ENCODE measurements around the gene GPANK1. TPM values are rescaled to one million over a fixed set of nuclear protein-coding genes. Genes with fewer than 3 reads are reported as not detected.

The GPANK1 gene
- total RNA-seq = 16.5 TPM

GRCh38 chr6:31664790-31665500 is at the start of gene GPANK1:
GPANK1 (minus strand) TSS chr6:31664997; CDS start chr6:31664478, 519 bp downstream.

DNA sequence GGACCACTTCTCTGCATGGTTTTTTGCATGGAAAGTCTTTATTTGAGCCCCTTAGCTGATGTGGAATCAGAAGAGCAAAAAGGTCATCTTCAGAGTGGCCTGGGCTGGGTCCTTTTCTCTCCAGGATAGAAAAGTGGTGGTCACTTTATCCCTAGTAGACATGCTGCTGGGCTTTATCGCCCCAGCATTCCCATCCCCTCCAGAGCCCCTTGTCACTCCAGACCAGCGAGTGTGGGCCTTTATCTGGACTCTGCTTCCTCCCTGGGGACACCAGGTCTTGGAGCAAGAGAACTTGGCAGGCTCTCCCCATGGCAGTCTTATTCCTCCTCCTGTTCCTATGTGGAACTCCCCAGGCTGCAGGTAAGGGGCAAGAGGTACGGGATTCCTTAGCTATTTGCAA is 41.8 kb upstream of the GPANK1 start, which contains the start of gene LY6G6F:
Gene LY6G6F (plus strand): TSS at position 268 of the 400 bp plus-strand sequence. CDS start 41 bp downstream, at position 309.

DNA sequence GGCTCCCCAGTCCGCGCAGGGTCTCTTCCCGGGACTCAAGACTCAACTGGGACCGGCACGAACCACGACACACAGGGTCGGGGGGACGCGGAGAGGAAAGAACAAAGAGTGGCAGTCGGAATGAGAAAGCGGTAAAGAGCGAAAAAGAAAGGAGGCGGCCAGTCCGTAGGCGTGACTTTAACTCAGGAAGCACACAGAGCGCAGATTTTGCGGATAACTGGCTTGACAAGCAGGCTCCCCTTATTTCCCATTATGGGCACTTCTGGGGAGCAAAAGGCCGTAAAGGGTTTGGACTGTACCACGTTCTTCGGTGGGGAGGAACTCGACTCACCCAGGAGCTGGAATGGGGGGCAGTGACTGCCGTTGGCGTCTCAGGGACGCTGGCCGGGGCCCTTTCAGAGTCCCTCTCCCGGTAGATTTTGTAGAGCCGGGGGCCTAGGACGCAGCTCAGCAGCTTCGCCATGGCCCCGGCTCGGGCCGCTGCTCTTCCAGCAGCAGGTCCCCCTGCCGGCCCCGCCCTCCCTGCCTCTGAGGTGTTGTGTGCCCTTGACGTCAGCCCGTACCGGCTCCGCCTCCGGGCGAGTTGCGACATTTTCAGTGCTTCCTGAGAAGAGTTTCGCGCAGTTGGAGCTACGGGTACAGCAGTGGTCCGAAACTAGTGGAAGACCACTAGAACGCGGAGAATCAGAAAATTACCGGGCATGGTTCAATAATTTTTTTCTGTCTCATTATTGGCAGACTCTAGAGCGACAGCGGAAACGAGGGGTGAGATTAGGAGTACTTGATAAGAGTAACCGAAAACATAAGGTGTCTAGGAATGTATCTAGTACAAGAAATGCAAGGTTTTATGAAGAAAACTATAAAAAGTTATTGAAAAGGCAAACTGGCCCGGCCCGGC is 38.3 kb upstream of the GPANK1 start, which contains the start of gene ABHD16A:
Gene ABHD16A (minus strand): TSS at position 506 of the 898 bp plus-strand sequence. CDS start 43 bp downstream, at position 463.

GRCh38 chr6:31680226-31681134 is 15.7 kb upstream of the GPANK1 start, which contains the start of gene LY6G5C:
LY6G5C (minus strand) TSS chr6:31681067; CDS start chr6:31680373, 694 bp downstream.

DNA sequence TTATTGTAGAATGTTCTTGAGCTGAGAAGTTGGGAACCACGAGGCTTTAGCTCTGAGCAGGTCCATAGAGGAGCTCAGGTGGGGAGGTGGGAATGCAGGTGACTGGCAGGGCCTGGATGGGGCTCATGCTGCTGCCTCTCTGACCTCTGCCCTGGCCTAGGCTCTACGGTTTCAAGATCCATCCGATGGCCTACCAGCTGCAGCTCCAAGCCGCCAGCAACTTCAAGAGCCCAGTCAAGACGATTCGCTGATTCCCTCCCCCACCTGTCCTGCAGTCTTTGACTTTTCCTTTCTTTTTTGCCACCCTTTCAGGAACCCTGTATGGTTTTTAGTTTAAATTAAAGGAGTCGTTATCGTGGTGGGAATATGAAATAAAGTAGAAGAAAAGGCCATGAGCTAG is 4.9 kb upstream of the GPANK1 start, which contains the start of gene LY6G5B:
Gene LY6G5B (plus strand): TSS at position 301 of the 400 bp plus-strand sequence. CDS start 975 bp downstream, outside the sequence.

DNA sequence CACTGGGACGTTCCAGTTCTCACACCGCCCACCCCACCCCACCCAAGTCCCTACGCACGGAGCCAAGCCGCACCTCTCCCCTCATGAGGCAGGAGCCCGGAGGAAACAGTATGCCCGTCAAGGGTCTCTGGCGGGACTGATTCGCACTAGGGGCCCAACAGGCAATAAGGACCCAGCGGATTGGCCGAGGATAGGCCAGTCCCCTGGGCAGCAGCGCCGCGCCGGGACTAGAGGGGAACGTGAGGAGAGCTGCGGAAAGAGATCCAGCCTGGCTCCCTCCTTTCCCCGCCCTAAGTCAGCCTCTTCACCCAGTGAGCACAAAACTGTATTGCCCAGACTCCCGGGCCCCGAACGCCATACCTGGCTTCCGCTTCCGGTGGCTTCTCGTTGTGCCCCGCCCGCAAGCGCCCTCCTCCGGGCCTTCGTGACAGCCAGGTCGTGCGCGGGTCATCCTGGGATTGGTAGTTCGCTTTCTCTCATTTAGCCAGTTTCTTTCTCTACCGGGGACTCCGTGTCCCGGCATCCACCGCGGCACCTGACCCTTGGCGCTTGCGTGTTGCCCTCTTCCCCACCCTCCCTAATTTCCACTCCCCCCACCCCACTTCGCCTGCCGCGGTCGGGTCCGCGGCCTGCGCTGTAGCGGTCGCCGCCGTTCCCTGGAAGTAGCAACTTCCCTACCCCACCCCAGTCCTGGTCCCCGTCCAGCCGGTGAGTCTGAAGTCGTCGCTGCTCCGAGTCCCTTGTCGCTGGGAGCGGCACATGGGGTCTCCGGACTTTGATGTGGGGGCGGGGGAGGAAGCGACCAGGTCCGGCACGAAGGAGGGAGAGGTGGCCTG is 922 bp upstream of the GPANK1 start, which contains the start of gene CSNK2B:
Gene CSNK2B (plus strand): TSS at position 580 of the 836 bp plus-strand sequence. CDS start 752 bp downstream, outside the sequence.

DNA sequence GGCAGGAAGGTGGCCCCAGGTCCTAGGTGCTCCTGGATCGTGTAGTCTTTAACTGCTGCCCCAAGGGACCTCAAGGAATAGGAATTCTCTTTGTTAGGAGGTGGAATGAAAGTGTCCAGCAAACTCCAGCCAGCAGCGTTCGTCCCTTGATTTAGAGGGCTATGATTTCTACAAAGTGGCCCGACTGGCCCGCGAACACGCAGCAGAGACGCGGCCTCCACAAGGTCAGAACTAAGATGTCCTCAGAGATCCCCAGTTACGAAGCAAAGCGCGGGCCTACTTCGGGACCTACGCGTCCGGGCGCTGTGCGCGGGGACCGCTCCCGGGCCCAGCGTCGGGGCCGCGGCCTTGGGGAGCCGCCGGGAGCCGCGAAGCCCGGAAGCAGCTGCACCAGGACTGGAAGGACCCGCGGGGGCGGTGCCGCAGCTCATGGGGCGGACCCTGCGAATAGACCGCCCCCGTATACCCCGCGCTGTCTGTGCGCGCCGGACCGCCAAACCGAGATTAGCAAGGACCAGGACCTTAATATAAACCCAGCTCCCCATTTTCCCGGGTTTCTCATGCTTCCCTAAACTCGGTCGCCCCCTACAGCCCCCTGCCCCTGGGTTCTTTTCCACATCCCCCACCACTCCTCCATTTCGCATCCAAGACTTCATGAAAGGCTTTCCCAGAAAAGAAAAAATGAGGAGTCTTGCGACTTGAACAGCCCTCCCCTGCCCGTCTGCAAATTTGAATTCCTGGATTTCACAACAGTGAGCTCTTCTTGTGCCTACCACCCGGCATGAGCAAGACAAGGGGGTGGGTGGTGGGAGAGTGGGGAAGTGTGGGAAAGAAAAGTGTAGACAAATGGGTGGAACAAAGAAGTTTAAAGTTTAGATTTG is 4.2 kb downstream of the GPANK1 start, which contains the start of gene C6orf47:
Gene C6orf47 (minus strand): TSS at position 398 of the 881 bp plus-strand sequence. CDS start 831 bp downstream, outside the sequence.

DNA sequence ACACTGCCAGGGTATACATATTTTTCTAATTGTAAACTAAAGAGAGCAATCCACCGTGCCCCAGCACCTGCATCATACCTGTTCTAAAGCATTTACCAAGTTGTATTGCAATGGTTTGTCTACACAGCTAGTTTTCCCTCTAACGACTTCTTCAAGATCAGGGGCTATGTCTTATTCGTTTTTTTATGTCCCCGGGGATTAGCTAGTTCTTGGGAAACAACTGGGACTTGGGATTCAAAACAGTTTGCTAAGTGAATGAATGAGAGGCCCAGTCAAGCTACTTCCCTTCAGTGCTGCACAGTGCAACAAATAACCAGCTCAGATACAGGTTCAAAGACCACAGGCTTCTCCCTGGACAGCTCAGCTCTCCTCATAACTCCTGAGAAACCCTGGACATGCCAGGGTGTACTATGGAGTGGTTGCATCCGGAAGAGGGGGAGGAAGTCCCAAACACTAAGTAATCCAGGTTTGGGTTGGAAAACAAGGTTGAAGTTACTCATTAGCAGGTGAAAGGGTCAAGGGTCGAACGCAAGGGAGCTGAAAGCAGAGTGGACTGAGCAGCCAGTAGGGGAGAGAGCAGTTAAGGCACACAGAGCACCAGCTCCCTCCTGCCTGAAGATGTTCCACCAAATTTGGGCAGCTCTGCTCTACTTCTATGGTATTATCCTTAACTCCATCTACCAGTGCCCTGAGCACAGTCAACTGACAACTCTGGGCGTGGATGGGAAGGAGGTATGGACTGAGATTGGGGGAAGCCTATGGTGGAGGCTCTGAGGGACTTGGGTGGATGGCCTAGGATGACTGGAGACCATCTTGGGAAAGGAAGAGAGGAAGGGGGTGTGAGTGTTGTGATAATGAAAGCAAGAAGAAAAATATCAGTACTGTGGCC is 9.2 kb downstream of the GPANK1 start, which contains the start of gene APOM:
Gene APOM (plus strand): TSS at position 546 of the 889 bp plus-strand sequence. CDS start 73 bp downstream, at position 619.

GRCh38 chr6:31620586-31621319 is 44.0 kb downstream of the GPANK1 start, which contains the start of gene PRRC2A:
PRRC2A (plus strand) TSS chr6:31620715; CDS start chr6:31622790, 2,075 bp downstream.

DNA sequence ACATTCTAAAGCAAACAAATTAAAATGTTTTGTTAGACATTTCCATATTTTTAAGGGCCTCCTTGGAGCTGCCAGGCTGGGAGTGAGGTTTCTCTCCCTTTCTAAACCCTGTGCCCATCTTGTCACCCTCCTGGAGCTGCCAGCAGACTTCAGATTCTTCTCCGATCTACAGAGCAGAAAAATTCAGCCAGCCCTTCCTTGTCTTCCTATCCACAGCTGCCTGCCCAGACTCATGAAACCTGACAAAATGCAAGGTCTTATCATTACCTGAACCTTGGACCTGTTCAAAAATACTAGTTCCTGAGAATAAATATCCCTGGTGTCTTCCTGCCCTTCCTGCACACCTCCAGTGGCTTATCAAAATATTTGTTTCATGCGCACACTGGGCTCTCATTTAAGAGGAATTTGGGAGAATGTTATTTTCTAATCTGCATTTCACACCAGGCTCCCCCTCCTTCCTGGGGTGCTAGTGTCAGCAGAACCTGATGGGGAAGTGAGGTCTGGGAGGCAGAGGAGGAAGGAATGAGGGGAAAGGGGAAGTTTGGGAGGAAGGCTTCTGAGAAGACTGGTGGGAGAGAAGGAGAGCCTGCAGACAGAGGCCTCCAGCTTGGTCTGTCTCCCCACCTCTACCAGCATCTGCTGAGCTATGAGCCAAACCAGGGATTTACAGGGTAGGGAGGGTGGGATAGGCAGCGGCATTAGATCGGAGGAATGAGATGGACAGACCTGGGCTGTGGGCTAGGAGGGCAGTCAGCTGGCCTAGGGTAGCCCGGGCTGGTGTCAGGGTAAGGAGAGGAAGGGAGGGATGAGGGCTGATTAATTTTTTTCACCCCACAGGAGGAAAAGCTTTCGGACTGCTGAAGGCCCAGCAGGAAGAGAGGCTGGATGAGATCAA is 49.9 kb downstream of the GPANK1 start, which contains the start of gene AIF1:
Gene AIF1 (plus strand): TSS at position 551 of the 895 bp plus-strand sequence. CDS start 96 bp downstream, at position 647.

Small RNA genes within 50 kb of the gene (small RNA-seq; reads per million reads assigned to genes)
- gene MIR4646 (ENCODE audit: low replicate concordance) = not detected
- not detected for gene MIR6832 (ENCODE audit: low replicate concordance)
- not detected for gene RF00019 (ENCODE audit: low replicate concordance)
- 2.2 reads per million, percentile 90 among the genes with 10 or more reads in this experiment for gene SNORA38 (ENCODE audit: low replicate concordance)
- not detected for gene UQCRHP1 (ENCODE audit: low replicate concordance)

Other genes starting within 250 kb of the GPANK1 start
- 3.6 TPM for gene MICB, start 166.9 kb downstream of the GPANK1 start, total RNA-seq
- 9.8 TPM for gene MCCD1, start 136.0 kb downstream of the GPANK1 start, total RNA-seq
- gene DDX39B, start 123.0 kb downstream of the GPANK1 start, total RNA-seq = 530 TPM
- gene ATP6V1G2, start 118.4 kb downstream of the GPANK1 start, total RNA-seq = 2.2 TPM
- 26.4 TPM for gene NFKBIL1, start 117.4 kb downstream of the GPANK1 start, total RNA-seq
- gene LTA, start 92.7 kb downstream of the GPANK1 start, total RNA-seq = not detected
- 0.35 TPM for gene TNF, start 89.4 kb downstream of the GPANK1 start, total RNA-seq
- 3.1 TPM for gene LTB, start 82.6 kb downstream of the GPANK1 start, total RNA-seq
- 12.3 TPM for gene LST1, start 78.7 kb downstream of the GPANK1 start, total RNA-seq
- gene NCR3, start 72.0 kb downstream of the GPANK1 start, total RNA-seq = 0.35 TPM
- 18.7 TPM for gene AIF1, start 49.8 kb downstream of the GPANK1 start, total RNA-seq
- gene PRRC2A, start 44.3 kb downstream of the GPANK1 start, total RNA-seq = 111 TPM
- 208 TPM for gene BAG6, start 12.3 kb downstream of the GPANK1 start, total RNA-seq
- gene APOM, start 9.1 kb downstream of the GPANK1 start, total RNA-seq = 24.0 TPM
- gene C6orf47, start 4.2 kb downstream of the GPANK1 start, total RNA-seq = 18.3 TPM
- 99.5 TPM for gene CSNK2B, start 1.1 kb upstream of the GPANK1 start, total RNA-seq
- gene LY6G5B, start 5.0 kb upstream of the GPANK1 start, total RNA-seq = 3.3 TPM
- gene LY6G5C, start 16.1 kb upstream of the GPANK1 start, total RNA-seq = 1.1 TPM
- gene ABHD16A, start 38.3 kb upstream of the GPANK1 start, total RNA-seq = 56.0 TPM
- gene LY6G6F, start 41.9 kb upstream of the GPANK1 start, total RNA-seq = not detected
- not detected for gene LY6G6D, start 50.4 kb upstream of the GPANK1 start, total RNA-seq
- gene LY6G6C, start 56.7 kb upstream of the GPANK1 start, total RNA-seq = not detected
- gene MPIG6B, start 58.4 kb upstream of the GPANK1 start, total RNA-seq = 4.7 TPM
- gene DDAH2, start 64.3 kb upstream of the GPANK1 start, total RNA-seq = 121 TPM
- gene CLIC1, start 71.5 kb upstream of the GPANK1 start, total RNA-seq = 227 TPM
- gene MSH5, start 75.0 kb upstream of the GPANK1 start, total RNA-seq = 18.9 TPM
- 4.3 TPM for gene SAPCD1, start 97.7 kb upstream of the GPANK1 start, total RNA-seq
- 8.6 TPM for gene VWA7, start 112.3 kb upstream of the GPANK1 start, total RNA-seq
- gene VARS1, start 130.8 kb upstream of the GPANK1 start, total RNA-seq = 38.8 TPM
- gene LSM2, start 142.0 kb upstream of the GPANK1 start, total RNA-seq = 33.5 TPM
- gene HSPA1L, start 150.3 kb upstream of the GPANK1 start, total RNA-seq = 2.9 TPM
- 1,222 TPM for gene HSPA1A, start 150.5 kb upstream of the GPANK1 start, total RNA-seq
- 1,232 TPM for gene HSPA1B, start 162.7 kb upstream of the GPANK1 start, total RNA-seq
- gene NEU1, start 197.8 kb upstream of the GPANK1 start, total RNA-seq = 46.4 TPM
- gene SLC44A4, start 214.0 kb upstream of the GPANK1 start, total RNA-seq = 28.4 TPM
- gene EHMT2, start 232.7 kb upstream of the GPANK1 start, total RNA-seq = 71.4 TPM
- 14.4 TPM for gene ZBTB12, start 237.1 kb upstream of the GPANK1 start, total RNA-seq

Data from metanephros (tissue), 2 donors.